ENCODE measurements around the gene TSACC. TPM values are rescaled to one million over a fixed set of nuclear protein-coding genes. Genes with fewer than 3 reads are reported as not detected.

The TSACC gene
- total RNA-seq, 6 experiments from 2014 or later: 0.37 to 1.1 (median 0.99) TPM; not detected in 2

DNA sequence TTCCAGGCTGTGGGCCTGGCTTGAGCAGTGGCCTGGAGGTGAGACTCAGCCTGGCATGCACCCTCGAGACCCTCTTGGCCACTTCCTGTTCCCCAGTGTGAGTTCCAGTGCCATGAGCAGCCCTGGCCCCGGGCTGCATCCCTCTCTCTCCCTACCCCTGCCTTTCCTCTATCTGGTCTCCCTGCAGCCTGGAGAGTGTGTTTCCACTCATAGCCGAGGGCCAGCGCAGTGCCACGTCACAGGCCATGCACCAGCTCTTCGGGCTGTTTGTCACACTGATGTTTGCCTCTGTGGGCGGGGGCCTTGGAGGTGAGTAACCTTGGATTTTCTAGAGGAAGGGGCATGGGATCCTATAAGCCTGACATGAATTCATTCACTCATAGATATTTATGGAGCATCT, 44.2 kb downstream of the TSACC start:
- TF ChIP-seq, protein P1, sequence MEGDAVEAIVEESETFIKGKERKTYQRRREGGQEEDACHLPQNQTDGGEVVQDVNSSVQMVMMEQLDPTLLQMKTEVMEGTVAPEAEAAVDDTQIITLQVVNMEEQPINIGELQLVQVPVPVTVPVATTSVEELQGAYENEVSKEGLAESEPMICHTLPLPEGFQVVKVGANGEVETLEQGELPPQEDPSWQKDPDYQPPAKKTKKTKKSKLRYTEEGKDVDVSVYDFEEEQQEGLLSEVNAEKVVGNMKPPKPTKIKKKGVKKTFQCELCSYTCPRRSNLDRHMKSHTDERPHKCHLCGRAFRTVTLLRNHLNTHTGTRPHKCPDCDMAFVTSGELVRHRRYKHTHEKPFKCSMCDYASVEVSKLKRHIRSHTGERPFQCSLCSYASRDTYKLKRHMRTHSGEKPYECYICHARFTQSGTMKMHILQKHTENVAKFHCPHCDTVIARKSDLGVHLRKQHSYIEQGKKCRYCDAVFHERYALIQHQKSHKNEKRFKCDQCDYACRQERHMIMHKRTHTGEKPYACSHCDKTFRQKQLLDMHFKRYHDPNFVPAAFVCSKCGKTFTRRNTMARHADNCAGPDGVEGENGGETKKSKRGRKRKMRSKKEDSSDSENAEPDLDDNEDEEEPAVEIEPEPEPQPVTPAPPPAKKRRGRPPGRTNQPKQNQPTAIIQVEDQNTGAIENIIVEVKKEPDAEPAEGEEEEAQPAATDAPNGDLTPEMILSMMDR (IDR thresholded peaks at IDR 0.05): no peak
- TF ChIP-seq POLR2A (IDR thresholded peaks at IDR 0.05): no peak
- Histone ChIP-seq H3K27me3 (no peaks in the 10 kb centered on the region), H3K4me1 (no peaks in the 10 kb centered on the region), H3K36me3 (no peaks in the 10 kb centered on the region), H3K27ac (no peak overlapping the region), H3K4me3 (no peak overlapping the region), H3K9me3 (no peaks in the 10 kb centered on the region)
- intact Hi-C loops (cut with DNase I): loop anchor here in 1 of 2 donors (10.0 kb wide), 1 partner anchor 232 kb away; the partner anchor contains the start of gene HAPLN2
- DNase-seq (no peak), ATAC-seq (no peak)
- 72% methylated on average over 5 of the region's 7 CpGs for WGBS (ENCODE audit: insufficient coverage, low coverage, low lambda C conversion rate, missing lambda C conversion rate)

DNA sequence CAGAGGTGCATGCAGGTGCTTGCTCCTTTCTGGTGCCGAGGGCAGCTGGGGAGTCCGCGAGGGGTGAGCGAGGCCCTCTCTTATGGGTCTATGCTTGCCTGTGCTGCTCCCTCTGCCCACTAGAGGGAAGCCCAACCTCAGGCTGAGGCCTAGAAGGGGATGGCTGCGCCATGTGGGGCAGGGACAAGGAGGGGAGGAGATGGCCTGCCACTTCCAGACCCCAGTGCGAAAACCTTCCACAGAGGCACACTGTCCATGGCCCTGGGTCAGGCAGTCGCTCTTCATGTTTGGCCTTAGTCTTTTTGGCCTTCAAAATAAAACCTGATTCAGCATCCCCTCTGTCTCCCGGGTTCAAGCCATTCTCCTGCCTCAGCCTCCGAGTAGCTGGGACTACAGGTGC, 44.7 kb downstream of the TSACC start:
- H3K9me3 ChIP-seq: no peaks in the 10 kb centered on the region
- no peaks in the 10 kb centered on the region for H3K36me3 ChIP-seq
- no peaks in the 10 kb centered on the region for H3K4me1 ChIP-seq
- no peaks in the 10 kb centered on the region for H3K27me3 ChIP-seq
- no peak overlapping the region for H3K27ac ChIP-seq
- DNase-seq (peak; percentile 63 to 69 (median 66)), ATAC-seq (peak; percentile 86 to 92 (median 88))
- no peak overlapping the region for H3K4me3 ChIP-seq
- intact Hi-C loops (cut with DNase I): loop anchor here in 1 of 2 donors (10.0 kb wide), 1 partner anchor 232 kb away; the partner anchor contains the start of gene HAPLN2
- TF ChIP-seq POLR2A (IDR thresholded peaks at IDR 0.05): no peak
- TF ChIP-seq, protein P1 (IDR thresholded peaks at IDR 0.05): peak; percentile 67 to 82 (median 78)
- 58% methylated on average over 5 of the region's 9 CpGs for WGBS (ENCODE audit: insufficient coverage, low coverage, low lambda C conversion rate, missing lambda C conversion rate)

DNA sequence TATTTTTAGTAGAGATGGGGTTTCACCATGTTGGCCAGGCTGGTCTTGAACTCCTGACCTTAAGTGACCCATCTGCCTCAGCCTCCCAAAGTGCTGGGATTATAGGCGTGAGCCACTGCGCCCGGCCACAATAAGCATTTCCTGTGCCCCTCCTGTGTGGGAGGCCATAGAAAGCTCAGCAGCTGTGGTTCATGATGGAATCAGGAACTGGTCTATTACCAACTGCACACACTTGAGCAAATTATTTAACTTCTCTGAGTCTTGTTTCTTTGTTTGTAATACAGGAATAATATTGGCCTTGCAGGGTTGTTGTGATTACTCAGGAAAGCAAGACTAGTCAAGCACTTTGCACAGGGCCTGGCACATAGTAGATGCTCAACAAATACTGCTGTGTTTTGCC, 45.7 kb downstream of the TSACC start:
- intact Hi-C loops (cut with DNase I): loop anchor here in 1 of 2 donors (10.0 kb wide), 1 partner anchor 231 kb away; the partner anchor contains the start of gene HAPLN2
- WGBS (ENCODE audit: insufficient coverage, low coverage, low lambda C conversion rate, missing lambda C conversion rate): 39% methylated on average over 3 of the region's 3 CpGs
- TF ChIP-seq, protein P1 (IDR thresholded peaks at IDR 0.05): no peak
- no peak for TF ChIP-seq POLR2A (IDR thresholded peaks at IDR 0.05)

DNA sequence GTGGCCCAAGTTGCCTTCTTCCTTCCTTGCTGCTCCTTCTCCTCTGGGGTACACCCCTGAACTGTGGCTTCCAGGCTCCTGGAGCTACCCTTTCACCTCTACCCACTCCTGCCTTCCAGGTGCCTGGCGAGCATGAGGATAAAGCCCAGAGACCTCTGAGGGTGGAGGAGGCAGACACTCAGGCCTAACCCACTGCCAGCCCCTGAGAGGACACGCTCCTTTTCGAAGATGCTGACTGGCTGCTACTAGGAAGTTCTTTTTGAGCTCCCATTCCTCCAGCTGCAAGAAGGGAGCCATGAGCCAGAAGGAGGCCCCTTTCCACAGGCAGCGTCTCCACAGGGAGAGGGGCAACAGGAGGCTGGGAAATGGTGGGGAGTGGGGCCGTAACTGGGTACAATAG, 46.3 kb downstream of the TSACC start:
- Histone ChIP-seq H3K36me3 (no peaks in the 10 kb centered on the region), H3K4me1 (no peaks in the 10 kb centered on the region), H3K4me3 (no peak overlapping the region), H3K27ac (no peak overlapping the region), H3K27me3 (no peaks in the 10 kb centered on the region), H3K9me3 (no peaks in the 10 kb centered on the region)
- TF ChIP-seq, protein P1 (IDR thresholded peaks at IDR 0.05): no peak
- no peak for TF ChIP-seq POLR2A (IDR thresholded peaks at IDR 0.05)
- intact Hi-C loops (cut with DNase I): loop anchor here (5.0 to 10.0 kb wide), 3 partner anchors 58 to 230 kb away; partner anchors contain the start of gene HAPLN2 (in 1 of the 2)
- no CpG with 5 or more reads among the region's 5 CpGs for WGBS (ENCODE audit: insufficient coverage, low coverage, low lambda C conversion rate, missing lambda C conversion rate)
- no peak for ATAC-seq
- no peak for DNase-seq

More for the DNA sequence above, 45.7 kb downstream of the TSACC start:
- ATAC-seq: no peak
- Histone ChIP-seq H3K9me3 (no peaks in the 10 kb centered on the region), H3K27me3 (no peaks in the 10 kb centered on the region), H3K4me1 (no peaks in the 10 kb centered on the region), H3K4me3 (no peak overlapping the region), H3K27ac (no peak overlapping the region), H3K36me3 (no peaks in the 10 kb centered on the region)
- DNase-seq: no peak
